Measurements from ENCODE around the gene TMEM267. TPM values are rescaled to one million over a fixed set of nuclear protein-coding genes. Genes with fewer than 3 reads are reported as not detected.

Gene TMEM267
- total and polyA plus RNA-seq, 10 of the 15 experiments (the other 5 are each of a cell fraction or from before 2014, with no cell fraction given), result 7.7 to 37.3 (median 13.3) TPM

DNA sequence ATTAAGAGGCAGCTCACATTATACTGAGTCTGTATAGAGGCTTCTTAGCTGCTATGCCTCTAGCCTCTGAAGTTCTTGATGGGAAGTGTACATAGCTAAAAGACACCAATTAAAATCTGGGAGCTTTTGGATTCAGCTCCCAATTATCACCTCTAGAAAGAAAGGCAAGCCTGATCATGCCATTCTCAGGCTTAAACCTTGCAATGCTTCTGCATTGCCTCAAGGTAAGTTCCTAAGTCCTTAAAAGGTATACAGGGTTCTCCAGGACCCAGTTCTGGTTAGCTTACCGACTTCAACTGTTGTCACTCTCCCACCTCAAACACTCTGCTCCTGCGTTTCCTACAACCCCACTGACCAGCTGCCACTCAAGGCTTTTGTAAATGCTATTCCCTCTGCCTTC lies 54.0 kb downstream of the TMEM267 start (continued):
- TF ChIP-seq CEBPB (IDR thresholded peaks at IDR 0.05; ENCODE audit: borderline replicate concordance in 1 of 2, low read depth in 2 of 2, low read length in 2 of 2) (no peak), EGR1 (IDR thresholded peaks at IDR 0.05; ENCODE audit: borderline replicate concordance in 1 of 2, low read depth in 2 of 2, low read length in 2 of 2) (no peak), MTA2 (IDR thresholded peaks at IDR 0.05; ENCODE audit: low read depth) (no peak), CHD4 (IDR thresholded peaks at IDR 0.05) (no peak), RCOR1 (conservative IDR thresholded peaks at IDR 0.05; ENCODE audit: low read depth, low read length) (no peak), ETV6 (conservative IDR thresholded peaks at IDR 0.05 in 1 of 2, IDR thresholded peaks at IDR 0.05 in 1 of 2; ENCODE audit: borderline replicate concordance in 1 of 2, low read depth in 1 of 2) (no peak)
- TF ChIP-seq, protein P1, sequence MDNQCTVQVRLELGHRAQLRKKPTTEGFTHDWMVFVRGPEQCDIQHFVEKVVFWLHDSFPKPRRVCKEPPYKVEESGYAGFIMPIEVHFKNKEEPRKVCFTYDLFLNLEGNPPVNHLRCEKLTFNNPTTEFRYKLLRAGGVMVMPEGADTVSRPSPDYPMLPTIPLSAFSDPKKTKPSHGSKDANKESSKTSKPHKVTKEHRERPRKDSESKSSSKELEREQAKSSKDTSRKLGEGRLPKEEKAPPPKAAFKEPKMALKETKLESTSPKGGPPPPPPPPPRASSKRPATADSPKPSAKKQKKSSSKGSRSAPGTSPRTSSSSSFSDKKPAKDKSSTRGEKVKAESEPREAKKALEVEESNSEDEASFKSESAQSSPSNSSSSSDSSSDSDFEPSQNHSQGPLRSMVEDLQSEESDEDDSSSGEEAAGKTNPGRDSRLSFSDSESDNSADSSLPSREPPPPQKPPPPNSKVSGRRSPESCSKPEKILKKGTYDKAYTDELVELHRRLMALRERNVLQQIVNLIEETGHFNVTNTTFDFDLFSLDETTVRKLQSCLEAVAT (IDR thresholded peaks at IDR 0.05), result no peak

GRCh38 chr5:43429016-43429415 lies 54.6 kb downstream of the TMEM267 start:
- ChIA-PET CTCF (no interaction called here), RAD21 (ENCODE audit: unreplicated experiment) (no interaction called here), POLR2A (no interaction called here), SMC1A (ENCODE audit: uncharacterized antibody, unreplicated experiment) (interaction anchor here (1.2 kb wide), 1 partner anchor 17 kb away, joined by 4 read pairs; the partner anchor contains the start of gene CCL28)
- Histone ChIP-seq H3K4me3 (no peak overlapping the region), H3K36me3 (ENCODE audit: control insufficient read depth in 2 of 2, insufficient read depth in 2 of 2, low read length in 1 of 2) (no peaks in the 10 kb centered on the region), H3K27me3 (replicated peaks in 1 of 2; ENCODE audit: control insufficient read depth in 2 of 2, insufficient read depth in 2 of 2, low read length in 1 of 2) (no peaks in the 10 kb centered on the region), H3K27ac (ENCODE audit: control insufficient read depth, insufficient read depth) (no peak overlapping the region), H3K4me1 (ENCODE audit: control insufficient read depth, insufficient read depth, low read length) (no peaks in the 10 kb centered on the region), H3K79me2 (ENCODE audit: control insufficient read depth, insufficient read depth, low read length) (no peaks in the 10 kb centered on the region), H3K4me2 (ENCODE audit: control insufficient read depth, insufficient read depth) (no peak overlapping the region), H3K9me3 (replicated peaks; ENCODE audit: control insufficient read depth, insufficient read depth, low read length) (no peaks in the 10 kb centered on the region), H3K9ac (ENCODE audit: control insufficient read depth, insufficient read depth, low read length) (no peak overlapping the region), H4K20me1 (ENCODE audit: control insufficient read depth, insufficient read depth) (no peaks in the 10 kb centered on the region), H2AFZ (ENCODE audit: control insufficient read depth, low read depth, low read length) (no peak overlapping the region)
- ATAC-seq, result no peak
- no peak for TF ChIP-seq STAT1 (conservative IDR thresholded peaks at IDR 0.05)
- TF ChIP-seq, protein P2, sequence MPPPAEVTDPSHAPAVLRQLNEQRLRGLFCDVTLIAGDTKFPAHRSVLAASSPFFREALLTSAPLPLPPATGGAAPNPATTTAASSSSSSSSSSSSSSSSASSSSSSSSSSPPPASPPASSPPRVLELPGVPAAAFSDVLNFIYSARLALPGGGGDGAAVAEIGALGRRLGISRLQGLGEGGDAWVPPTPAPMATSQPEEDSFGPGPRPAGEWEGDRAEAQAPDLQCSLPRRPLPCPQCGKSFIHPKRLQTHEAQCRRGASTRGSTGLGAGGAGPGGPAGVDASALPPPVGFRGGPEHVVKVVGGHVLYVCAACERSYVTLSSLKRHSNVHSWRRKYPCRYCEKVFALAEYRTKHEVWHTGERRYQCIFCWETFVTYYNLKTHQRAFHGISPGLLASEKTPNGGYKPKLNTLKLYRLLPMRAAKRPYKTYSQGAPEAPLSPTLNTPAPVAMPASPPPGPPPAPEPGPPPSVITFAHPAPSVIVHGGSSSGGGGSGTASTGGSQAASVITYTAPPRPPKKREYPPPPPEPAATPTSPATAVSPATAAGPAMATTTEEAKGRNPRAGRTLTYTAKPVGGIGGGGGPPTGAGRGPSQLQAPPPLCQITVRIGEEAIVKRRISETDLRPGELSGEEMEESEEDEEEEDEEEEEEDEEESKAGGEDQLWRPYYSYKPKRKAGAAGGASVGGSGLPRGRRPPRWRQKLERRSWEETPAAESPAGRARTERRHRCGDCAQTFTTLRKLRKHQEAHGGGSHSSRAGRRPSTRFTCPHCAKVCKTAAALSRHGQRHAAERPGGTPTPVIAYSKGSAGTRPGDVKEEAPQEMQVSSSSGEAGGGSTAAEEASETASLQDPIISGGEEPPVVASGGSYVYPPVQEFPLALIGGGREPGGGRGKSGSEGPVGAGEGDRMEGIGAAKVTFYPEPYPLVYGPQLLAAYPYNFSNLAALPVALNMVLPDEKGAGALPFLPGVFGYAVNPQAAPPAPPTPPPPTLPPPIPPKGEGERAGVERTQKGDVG (CRISPR knock-in tag; IDR thresholded peaks at IDR 0.05), result no peak
- no peak for TF ChIP-seq IRF4 (IDR thresholded peaks at IDR 0.05; ENCODE audit: low read depth, low read length)
- no peak for TF ChIP-seq ZNF622 (IDR thresholded peaks at IDR 0.05)
- no peak for TF ChIP-seq ZZZ3 (IDR thresholded peaks at IDR 0.05; ENCODE audit: control insufficient read depth, insufficient read length, low read depth)
- WGBS (ENCODE audit: insufficient coverage, insufficient replicate concordance, low lambda C conversion rate, missing lambda C conversion rate), result 72% methylated on average over 7 of the region's 7 CpGs
- in situ Hi-C loops (cut with MboI) (no loop called here), intact Hi-C loops (cut with micrococcal nuclease; ENCODE audit: unreplicated experiment) (no loop called here)
- BruUV-seq (replicated peaks), result no TSS peak
- peak; percentile 44 for FAIRE-seq
- DNase-seq (ENCODE audit: low read depth, low spot score), result no peak

All from GM12878 (cell line).